GM18951 (cell line): ENCODE measurements around the gene SUSD4.

ENCODE experiments used
- POLR2A ChIP-seq: IDR thresholded peaks from 4 replicates; pipeline ENCODE4 v1.6.1; 2011; ENCODE audit warnings: mild to moderate bottlenecking; ENCODE audit not compliant: insufficient read length, insufficient read depth; ENCODE audit errors: extremely low read depth
- in situ Hi-C: fragments of 300-500 bp; cut with MboI; formaldehyde crosslinking; loops from one replicate; pipeline ENCODE4 v1.12.0; 2022; ENCODE audit warnings: low sequenced_read_pairs, mixed read lengths, inconsistent platforms; ENCODE audit not compliant: unreplicated experiment

SUSD4 gene

DNA sequence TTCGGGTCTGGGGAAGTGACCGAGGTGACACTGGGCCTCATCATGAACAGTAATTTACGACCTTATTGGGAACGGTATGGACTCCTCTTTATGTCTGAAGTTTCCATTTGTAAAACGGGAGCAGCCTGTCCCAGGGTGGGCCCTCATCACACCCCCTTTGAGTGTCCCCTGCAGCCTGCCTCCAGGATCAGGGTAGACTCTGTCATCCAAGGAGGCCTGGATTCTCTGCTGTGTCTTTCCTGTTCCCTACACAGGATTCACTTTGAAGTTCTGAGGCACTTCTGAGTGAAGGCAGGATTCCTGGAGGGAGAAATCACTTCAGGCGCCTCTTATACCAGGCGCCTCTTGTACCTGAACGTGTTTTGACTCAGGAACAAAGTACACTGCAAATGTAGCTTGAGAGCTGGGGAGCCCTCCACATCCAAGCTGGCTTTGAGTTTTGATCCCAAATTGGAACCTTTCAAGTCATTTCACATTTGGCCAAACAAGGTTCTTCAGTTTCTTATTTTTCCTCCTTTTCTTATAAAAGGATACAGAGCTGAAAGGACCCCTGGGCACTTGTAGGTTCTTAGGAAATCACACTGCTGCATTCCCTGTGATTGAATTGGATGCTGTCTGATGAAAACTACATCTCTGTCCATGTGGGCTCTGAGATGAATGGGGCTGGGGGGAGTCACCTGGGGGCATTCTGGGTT is 106.0 kb downstream of the SUSD4 start:
- TF ChIP-seq POLR2A = no peak
- in situ Hi-C loops = loop anchor here (10.0 kb wide), 1 partner anchor 397 kb away; no protein-coding TSS in a partner anchor

DNA sequence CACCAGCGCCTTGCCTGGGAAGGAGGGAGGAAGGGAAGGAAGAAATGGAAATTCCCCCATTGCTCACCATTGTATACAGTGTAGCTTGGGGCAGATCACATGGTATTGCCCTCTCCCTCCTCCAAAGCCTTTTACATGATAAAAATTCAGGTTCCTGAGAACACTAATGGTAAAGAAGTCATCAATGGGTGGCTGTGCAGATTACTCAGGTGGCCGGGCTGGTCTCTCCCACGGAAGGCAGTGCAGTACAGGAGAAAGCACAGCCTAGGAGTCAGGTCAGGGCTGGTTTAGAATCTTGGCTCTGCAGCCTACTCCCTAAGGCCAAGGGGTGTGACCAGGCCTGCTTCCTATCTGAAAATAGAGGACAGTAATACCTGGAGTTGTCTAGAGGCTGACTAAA is 107.9 kb downstream of the SUSD4 start:
- in situ Hi-C loops = loop anchor here (10.0 kb wide), 1 partner anchor 399 kb away; no protein-coding TSS in a partner anchor

GRCh38 chr1:223253916-223254315 is 110.1 kb downstream of the SUSD4 start:
- TF ChIP-seq POLR2A = no peak
- in situ Hi-C loops = loop anchor here (10.0 kb wide), 1 partner anchor 401 kb away; no protein-coding TSS in a partner anchor

More for the DNA sequence above, 107.9 kb downstream of the SUSD4 start:
- no peak for TF ChIP-seq POLR2A

- in situ Hi-C loops = loop anchor here (10.0 kb wide), 1 partner anchor 403 kb away; no protein-coding TSS in a partner anchor
These were observed 112.6 kb downstream of the SUSD4 start for GRCh38 chr1:223251387-223251786.

DNA sequence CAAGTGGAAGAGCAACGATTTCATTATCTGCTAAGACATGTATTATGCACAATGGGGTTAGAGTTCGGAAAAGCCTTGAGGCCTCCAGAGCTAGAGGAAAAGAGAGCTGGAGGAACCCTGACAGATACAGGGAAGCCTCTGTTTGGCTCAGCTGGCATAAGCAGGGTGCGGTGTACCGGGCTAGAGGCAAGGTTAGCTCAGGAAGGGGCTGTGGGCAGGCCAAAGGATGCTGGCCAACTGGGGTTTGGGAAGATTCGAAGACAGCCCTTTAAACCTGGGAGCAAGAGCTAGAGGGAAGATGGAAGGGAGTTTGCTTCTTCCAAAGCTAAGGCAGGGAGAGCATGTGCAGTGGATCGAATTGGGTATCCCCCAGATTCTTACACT is 113.4 kb downstream of the SUSD4 start:
- no peak for TF ChIP-seq POLR2A
- in situ Hi-C loops = loop anchor here (10.0 kb wide), 1 partner anchor 404 kb away; no protein-coding TSS in a partner anchor

DNA sequence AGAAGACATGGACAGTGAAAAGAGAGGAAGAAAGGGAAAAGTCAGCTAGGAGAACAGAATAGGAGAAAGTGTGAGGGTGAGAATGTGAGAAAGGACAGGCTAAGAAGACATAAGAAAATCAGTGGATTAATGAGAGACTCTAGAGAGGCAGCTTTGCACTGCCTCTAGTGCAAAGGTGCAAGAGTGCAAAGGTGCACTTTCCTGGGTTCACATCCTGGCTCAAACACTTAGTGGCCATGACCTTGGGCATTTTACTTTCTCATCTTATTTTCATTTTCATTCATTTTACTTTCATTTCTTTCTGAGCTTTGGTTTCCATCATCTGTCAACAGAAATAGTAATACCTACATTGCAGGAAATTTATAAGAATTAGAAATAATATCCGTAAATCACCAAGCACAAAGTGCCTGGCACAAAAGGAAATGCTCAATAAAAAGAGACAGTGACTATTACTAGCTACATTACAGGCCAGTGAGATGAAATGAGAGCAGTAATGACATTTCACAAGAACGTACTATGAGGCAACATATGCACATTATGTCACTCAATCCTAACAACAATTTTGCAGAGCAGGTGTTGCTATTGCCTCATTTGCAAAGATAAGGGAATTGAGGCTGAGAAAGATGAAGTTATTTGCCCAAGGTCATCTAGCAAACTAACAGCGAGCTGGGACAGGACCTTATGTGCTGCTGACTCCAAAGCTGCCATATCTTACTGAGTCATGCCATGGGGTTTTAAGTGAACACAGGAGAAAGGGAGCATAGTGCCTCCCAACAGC is 113.9 kb downstream of the SUSD4 start:
- in situ Hi-C loops = loop anchor here (10.0 kb wide), 1 partner anchor 405 kb away; no protein-coding TSS in a partner anchor
- TF ChIP-seq POLR2A = no peak

GRCh38 chr1:223248770-223249140 is 115.2 kb downstream of the SUSD4 start:
- TF ChIP-seq POLR2A = no peak
- in situ Hi-C loops = no loop called here

DNA sequence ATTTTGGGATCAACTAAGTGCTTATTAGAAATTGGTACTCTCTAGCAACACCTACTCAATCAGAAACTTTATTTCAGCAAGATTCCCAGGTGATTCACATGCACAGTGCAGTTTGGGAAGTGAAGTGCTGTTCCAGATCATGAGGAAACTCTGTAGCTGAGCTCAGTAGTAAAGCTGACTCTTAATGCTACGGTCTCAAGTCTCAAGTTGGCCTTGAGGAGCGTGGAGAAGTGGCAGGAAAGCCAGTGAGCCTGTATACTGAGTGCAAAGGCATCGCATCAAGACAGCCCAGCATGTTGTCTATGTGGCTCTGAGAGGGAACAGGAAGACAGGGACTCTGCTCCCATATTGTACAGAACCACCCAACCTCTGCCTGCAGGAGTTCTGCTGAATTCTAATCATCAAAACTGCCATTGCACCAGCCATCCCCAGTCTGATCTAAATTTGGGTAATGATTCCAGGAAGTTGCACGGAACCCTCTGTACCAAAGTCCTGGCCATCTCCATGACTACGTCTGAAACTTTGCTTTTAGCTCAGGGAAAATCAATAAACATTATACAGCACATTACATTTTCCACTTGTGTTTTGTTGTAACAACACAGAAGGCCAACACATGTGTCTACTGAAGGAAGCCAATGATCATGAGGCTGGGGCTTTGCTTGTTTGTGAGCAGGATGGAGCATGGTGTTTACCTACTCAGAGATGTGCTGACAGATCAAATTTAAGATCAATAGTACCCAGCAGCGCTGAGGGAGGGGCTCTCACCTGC is 115.8 kb downstream of the SUSD4 start:
- TF ChIP-seq POLR2A = no peak
- in situ Hi-C loops = no loop called here

DNA sequence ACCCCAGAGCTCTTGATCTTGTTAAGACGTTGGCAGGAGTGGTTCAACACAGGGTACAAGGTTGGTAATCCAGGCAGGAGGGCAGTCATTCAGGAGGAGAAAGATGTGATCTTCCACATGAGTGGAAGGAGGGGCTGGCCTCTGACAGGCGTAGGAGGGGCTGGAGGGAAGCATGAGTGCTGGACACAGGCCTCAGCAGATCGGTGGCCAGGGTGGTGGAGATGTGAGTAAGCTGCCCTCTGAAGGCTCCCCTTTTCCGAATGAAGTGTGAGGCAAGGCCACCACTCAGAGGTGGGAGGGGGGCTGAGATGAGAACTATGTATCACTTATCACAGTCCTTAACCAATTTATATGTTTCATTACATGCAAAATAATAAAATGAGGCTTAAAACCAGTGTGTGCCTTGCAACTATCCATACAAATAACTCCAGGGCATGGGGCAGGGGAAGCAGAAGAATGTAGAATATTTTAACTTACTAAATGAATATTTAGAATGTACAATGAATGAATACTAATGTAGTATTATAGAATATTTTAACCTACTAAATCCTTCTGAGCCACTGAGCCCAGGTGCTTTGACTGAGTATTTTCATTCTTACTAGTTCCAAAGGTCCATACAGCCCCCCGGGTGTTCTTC is 117.4 kb downstream of the SUSD4 start:
- TF ChIP-seq POLR2A = no peak
- in situ Hi-C loops = no loop called here

- in situ Hi-C loops = no loop called here
- no peak for TF ChIP-seq POLR2A
These were observed 118.0 kb downstream of the SUSD4 start for GRCh38 chr1:223245983-223246382.

DNA sequence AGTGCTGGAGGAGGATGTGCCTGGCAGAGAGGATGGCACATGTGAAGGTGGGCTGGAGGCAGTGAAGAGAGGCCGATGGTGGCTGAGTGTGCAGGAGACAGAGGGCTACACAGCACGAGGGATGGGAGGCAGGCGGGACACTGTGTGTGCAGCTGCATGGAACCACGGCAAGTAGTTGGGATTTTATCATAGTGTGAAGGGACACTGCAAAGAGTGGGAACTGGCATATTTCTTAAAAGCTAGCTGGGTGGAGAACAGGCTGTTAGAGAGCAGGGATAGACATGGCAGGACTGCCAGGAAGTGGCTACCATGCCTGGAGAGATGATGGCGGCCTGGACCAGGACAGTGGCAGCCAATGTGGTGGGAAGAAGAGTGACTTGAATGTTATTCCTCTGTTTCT is 118.6 kb downstream of the SUSD4 start:
- TF ChIP-seq POLR2A = no peak
- in situ Hi-C loops = no loop called here

- TF ChIP-seq POLR2A = no peak
- in situ Hi-C loops = no loop called here
These were observed 119.4 kb downstream of the SUSD4 start for GRCh38 chr1:223244366-223245103.

DNA sequence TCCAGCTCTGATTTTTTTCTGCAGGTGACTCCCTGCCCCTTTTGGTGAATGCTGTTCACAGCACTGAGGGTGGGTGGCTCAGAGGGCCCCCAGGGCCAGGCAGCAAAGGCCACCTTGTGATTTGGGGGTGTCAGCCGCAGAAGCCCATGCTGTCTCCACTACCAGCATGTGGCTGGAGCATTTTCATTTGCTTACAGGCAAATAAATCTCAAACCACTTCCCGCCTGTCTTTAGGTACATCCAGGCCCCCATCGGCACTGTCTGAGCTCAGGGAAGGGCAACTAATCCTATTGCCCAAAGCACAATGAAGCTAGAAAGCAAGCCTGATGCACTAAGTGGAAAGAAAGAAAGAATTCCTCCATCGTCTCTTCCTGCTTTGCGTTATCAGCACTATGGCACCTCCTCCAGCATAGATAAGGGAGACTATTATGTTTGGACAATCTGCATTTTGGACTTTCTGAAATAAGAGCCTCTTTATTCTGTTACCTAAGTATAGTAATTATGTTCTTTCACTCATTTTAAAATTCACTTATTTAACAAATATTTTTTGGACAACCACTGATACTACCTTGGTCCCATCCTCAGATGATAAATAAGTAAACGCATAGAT is 120.4 kb downstream of the SUSD4 start:
- in situ Hi-C loops = no loop called here

More for the DNA sequence above, 120.4 kb downstream of the SUSD4 start:
- no peak for TF ChIP-seq POLR2A
